Psoas muscle (tissue), 8 donors: ENCODE data around the gene CAPN12. TPM values are rescaled to one million over a fixed set of nuclear protein-coding genes. Genes with fewer than 3 reads are reported as not detected.

ENCODE experiments used
- ATAC-seq, 4 donors: fragments of 200-7000 bp; cut with Tn5 transposase; one replicate each; pipeline ENCODE4 v1.9.1; 2020; ENCODE audit warnings: moderate library complexity in 3 of 4, mild to moderate bottlenecking in 2 of 4
- DNase-seq, 2 donors: peaks; one replicate each; pipeline ENCODE4 v3.0.0-alpha.2; 2020
- H3K27ac ChIP-seq: fragments of 200-600 bp; one replicate; pipeline ENCODE4 v1.8.0; 2022
- H3K27me3 ChIP-seq, 3 donors: fragments of 200-600 bp in 1 of 3; one replicate each; pipeline versions ENCODE4 v1.6.1 to v1.8.0; 2013 to 2022; ENCODE audit warnings: low read length in 2 of 3, mild to moderate bottlenecking in 2 of 3, moderate library complexity in 1 of 3; ENCODE audit not compliant: insufficient read depth in 3 of 3
- H3K36me3 ChIP-seq, 2 donors: fragments of 200-600 bp in 1 of 2; one replicate each; pipeline versions ENCODE4 v1.6.1 to v1.8.0; 2013 to 2022; ENCODE audit warnings: low read depth in 1 of 2, mild to moderate bottlenecking in 1 of 2, moderate library complexity in 1 of 2; ENCODE audit not compliant: insufficient read depth in 1 of 2
- H3K4me1 ChIP-seq: fragments of 200-600 bp; one replicate; pipeline ENCODE4 v1.8.0; 2022
- H3K4me3 ChIP-seq: fragments of 200-600 bp; one replicate; pipeline ENCODE4 v1.8.0; 2022; ENCODE audit warnings: mild to moderate bottlenecking
- H3K9me3 ChIP-seq: fragments of 200-600 bp; one replicate; pipeline ENCODE4 v1.8.0; 2022
- WGBS, 3 donors: extraction: QIAGEN DNeasy Blood & Tissue Kit; methylation state at CpG; one replicate each; pipeline versions ENCODE4 v1.1.6 to v1.1.7; 2013; 5-methylcytosine and 5-hydroxymethylcytosine counted together
- intact Hi-C, 2 donors: fragments of 100-400 bp; cut with DNase I; formaldehyde crosslinking; loops; one replicate each; pipeline versions ENCODE4 v1.11.0 to v1.14.2; 2022
- polyA plus RNA-seq, 3 donors: library from polyadenylated mRNA; stranded (reverse); fragments of 200-250 nt; gene quantifications; one replicate each; pipeline ENCODE4 v1.2.3, GENCODE V29; 2013
- total RNA-seq, 4 donors: library from RNA; stranded (reverse); fragmentation: NEBNext Ultra II Directional in 2 of 4; extraction: Animal tissue kit (Norgen Biotek cat#: 25700) in 2 of 4; gene quantifications; one replicate each; pipeline versions ENCODE4 v1.2.1 to v1.2.4, GENCODE V29; 2021 to 2023
- TF ChIP-seq, protein P1 (sequence below): fragments of 200-600 bp; IDR thresholded peaks from one replicate; pipeline ENCODE4 v1.8.0; 2022; ENCODE audit warnings: antibody characterized with exemption
- donor health status: healthy with polysubstance abuse.
- donor health status: DM: no; HTN: no; CAD: no; lungs with moderate emphysema.
- donor health status: Bipolar disorder and iron deficiency.
- donor health status: healthy.
- donor health status: DM: yes; HTN: yes; CAD: no.
- donor health status: DM: no; HTN: no; CAD: no.
- donor health status: DM: no; HTN: no; CAD: no.
- donor health status: DM: yes; HTN: yes; CAD: no.

The CAPN12 gene
- total and polyA plus RNA-seq, 7 donors: 0.27 to 0.64 (median 0.35) TPM

DNA sequence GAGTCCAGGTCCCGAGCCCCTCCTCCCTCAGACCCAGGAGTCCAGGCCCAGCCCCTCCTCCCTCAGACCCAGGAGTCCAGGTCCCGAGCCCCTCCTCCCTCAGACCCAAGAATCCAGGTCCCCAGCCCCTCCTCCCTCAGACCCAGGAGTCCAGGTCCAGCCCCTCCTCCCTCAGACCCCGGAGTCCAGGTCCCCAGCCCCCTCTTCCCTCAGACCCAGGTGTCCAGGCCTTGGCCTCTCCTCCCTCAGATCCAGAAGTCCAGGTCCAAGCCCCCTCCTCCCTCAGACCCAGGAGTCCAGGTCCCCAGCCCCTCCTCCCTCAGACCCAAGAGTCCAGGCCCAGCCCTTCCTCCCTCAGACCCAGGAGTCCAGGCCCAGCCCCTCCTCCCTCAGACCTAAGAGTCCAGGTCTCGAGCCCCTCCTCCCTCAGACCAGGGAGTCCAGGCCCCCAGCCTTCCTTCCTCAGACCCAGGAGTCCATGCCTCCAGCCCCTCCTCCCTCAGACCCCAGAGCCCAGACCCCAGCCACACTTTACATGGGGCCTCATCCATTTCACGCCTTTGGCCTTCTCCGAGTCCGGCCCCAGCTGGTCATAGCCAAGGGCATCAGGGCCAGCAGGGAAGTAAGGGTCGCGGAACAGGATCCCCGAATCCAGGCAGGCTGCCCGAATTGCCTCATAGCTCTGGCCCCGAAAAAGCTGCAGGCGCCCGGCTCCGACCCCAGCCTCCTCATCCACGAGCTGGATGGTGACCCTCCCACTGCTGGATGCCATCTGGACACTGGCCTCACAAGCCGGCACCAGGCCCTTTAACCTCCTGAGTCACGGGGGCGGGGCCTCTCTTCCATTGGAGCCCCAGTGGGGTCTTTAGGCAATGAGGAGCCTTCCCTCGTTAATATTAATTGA, 628 bp downstream of the CAPN12 start:
- no peak overlapping the region for H3K27ac ChIP-seq
- no peak overlapping the region for H3K4me3 ChIP-seq
- intact Hi-C loops: no loop called here
- 64 to 76% (median 67%) methylated on average over 18 to 20 of the region's 20 CpGs for WGBS, 3 donors
- H3K27me3 ChIP-seq: no peaks in the 10 kb centered on the region
- TF ChIP-seq, protein P1, sequence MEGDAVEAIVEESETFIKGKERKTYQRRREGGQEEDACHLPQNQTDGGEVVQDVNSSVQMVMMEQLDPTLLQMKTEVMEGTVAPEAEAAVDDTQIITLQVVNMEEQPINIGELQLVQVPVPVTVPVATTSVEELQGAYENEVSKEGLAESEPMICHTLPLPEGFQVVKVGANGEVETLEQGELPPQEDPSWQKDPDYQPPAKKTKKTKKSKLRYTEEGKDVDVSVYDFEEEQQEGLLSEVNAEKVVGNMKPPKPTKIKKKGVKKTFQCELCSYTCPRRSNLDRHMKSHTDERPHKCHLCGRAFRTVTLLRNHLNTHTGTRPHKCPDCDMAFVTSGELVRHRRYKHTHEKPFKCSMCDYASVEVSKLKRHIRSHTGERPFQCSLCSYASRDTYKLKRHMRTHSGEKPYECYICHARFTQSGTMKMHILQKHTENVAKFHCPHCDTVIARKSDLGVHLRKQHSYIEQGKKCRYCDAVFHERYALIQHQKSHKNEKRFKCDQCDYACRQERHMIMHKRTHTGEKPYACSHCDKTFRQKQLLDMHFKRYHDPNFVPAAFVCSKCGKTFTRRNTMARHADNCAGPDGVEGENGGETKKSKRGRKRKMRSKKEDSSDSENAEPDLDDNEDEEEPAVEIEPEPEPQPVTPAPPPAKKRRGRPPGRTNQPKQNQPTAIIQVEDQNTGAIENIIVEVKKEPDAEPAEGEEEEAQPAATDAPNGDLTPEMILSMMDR: no peak
- H3K36me3 ChIP-seq: no peaks in the 10 kb centered on the region
- no peaks in the 10 kb centered on the region for H3K9me3 ChIP-seq
- ATAC-seq (no peak), DNase-seq (no peak)
- H3K4me1 ChIP-seq: no peaks in the 10 kb centered on the region

DNA sequence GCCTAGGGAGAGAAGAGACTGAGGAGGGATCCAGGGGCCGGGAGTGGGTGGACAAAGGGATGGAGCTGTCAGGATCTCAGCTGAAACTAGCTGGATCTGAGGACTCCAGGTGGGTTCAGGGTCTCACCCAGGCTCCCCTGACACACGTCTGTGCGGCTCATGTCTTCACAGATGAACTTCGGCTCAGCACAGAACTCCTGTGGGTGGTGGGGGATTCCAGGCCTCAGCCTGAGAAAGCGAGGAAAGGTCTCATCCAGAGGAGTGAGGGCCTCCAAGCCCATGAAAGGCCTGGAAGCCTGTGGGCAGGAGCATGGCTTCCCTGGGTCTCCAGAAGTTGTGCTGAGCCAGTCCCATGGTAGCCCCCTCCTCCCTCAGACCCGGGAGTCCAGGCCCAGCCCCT, 1.4 kb downstream of the CAPN12 start:
- Histone ChIP-seq H3K9me3 (no peaks in the 10 kb centered on the region), H3K27me3 (no peaks in the 10 kb centered on the region), H3K4me1 (no peaks in the 10 kb centered on the region), H3K27ac (no peak overlapping the region), H3K36me3 (no peaks in the 10 kb centered on the region), H3K4me3 (no peak overlapping the region)
- TF ChIP-seq, protein P1: no peak
- WGBS, 3 donors: 87 to 98% (median 91%) methylated on average over 6 of the region's 6 CpGs
- DNase-seq (no peak), ATAC-seq (no peak)
- intact Hi-C loops: no loop called here

DNA sequence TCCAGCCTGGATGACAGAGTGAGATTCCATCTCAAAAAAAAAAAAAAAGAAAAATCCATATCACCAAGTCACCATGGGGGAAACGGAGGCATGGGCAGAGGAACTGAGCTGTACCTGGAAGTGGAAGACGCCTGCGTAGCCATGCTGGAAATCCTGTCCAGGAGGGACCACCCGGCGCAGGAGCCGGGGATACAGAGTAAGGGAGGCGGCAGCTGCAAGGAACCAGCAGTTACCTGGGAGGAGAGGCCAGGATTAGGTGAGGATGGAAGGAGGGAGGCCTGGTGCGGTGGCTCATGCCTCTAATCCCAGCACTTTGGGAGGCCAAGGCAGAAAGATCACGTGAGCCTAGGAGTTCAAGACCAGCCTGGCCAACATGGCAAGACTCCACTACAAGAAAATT, 2.0 kb downstream of the CAPN12 start:
- ATAC-seq (no peak), DNase-seq (no peak)
- Histone ChIP-seq H3K36me3 (no peaks in the 10 kb centered on the region), H3K4me1 (no peaks in the 10 kb centered on the region), H3K9me3 (no peaks in the 10 kb centered on the region), H3K27me3 (peaks cover 0 to 5% (median 0%) of the 10 kb centered on the region in 3 donors), H3K4me3 (no peak overlapping the region), H3K27ac (no peak overlapping the region)
- intact Hi-C loops: no loop called here
- TF ChIP-seq, protein P1: no peak
- 92 to 95% (median 94%) methylated on average over 9 of the region's 9 CpGs for WGBS, 3 donors

DNA sequence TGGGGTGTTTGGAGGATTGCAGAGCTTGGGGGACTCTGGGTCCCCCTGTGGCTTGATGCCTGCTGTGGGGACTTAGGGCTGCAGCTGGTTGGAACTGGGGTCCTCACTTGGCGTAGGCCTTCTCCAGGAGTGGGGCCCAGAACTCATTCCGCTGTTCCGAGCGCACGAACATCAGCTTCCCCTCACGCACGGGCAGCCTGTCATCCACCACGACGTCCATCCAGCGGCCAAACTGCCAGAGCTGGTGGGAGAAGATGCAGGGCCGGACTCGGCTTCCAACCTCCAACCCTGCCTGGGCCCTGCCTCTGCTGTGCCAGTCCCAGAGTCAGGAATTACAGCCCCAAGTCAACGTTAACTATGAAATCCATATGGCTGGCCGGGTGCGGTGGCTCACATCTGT, 2.6 kb downstream of the CAPN12 start:
- H3K27me3 ChIP-seq: peaks cover 0 to 8% (median 0%) of the 10 kb centered on the region in 3 donors
- no peak for ATAC-seq
- 87 to 93% (median 89%) methylated on average over 15 of the region's 15 CpGs for WGBS, 3 donors

More for the DNA sequence above, 2.6 kb downstream of the CAPN12 start:
- intact Hi-C loops: no loop called here
- Histone ChIP-seq H3K36me3 (no peaks in the 10 kb centered on the region), H3K9me3 (no peaks in the 10 kb centered on the region), H3K4me1 (no peaks in the 10 kb centered on the region), H3K27ac (no peak overlapping the region), H3K4me3 (no peak overlapping the region)
- TF ChIP-seq, protein P1: no peak
- DNase-seq: no peak
